KMS-11 (cell line): ENCODE data around the gene EYA4.

Experiments
- H2AFZ ChIP-seq: fragments of 200-600 bp; sonication (generic); 2 replicates; pipeline ENCODE4 v1.6.1; 2016; ENCODE audit warnings: antibody characterized with exemption, mixed run types, low read depth
- H3K27ac ChIP-seq: fragments of 200-600 bp; sonication (generic); 2 replicates; pipeline ENCODE4 v1.6.1; 2016; ENCODE audit warnings: mild to moderate bottlenecking, mixed run types
- H3K27me3 ChIP-seq: fragments of 200-600 bp; sonication (generic); 2 replicates; pipeline ENCODE4 v1.6.1; 2017; ENCODE audit warnings: mild to moderate bottlenecking, low read depth, mixed run types, moderate library complexity; ENCODE audit not compliant: insufficient read depth
- H3K36me3 ChIP-seq: fragments of 200-600 bp; sonication (generic); 2 replicates; pipeline ENCODE4 v1.6.1; 2017; ENCODE audit warnings: mild to moderate bottlenecking, mixed run types; ENCODE audit not compliant: insufficient read depth
- H3K4me1 ChIP-seq: fragments of 200-600 bp; sonication (generic); 2 replicates; pipeline ENCODE4 v1.6.1; 2016; ENCODE audit warnings: mild to moderate bottlenecking, low read depth, mixed run types; ENCODE audit not compliant: poor library complexity, severe bottlenecking
- H3K4me2 ChIP-seq: fragments of 200-600 bp; sonication (generic); 2 replicates; pipeline ENCODE4 v1.7.0; 2016; ENCODE audit warnings: mild to moderate bottlenecking, mixed run types
- H3K4me3 ChIP-seq: fragments of 200-600 bp; sonication (generic); IDR thresholded peaks from 2 replicates; pipeline ENCODE4 v1.6.1; 2017; ENCODE audit warnings: low read depth, low read length, mixed read lengths; ENCODE audit not compliant: insufficient read depth
- H3K79me2 ChIP-seq: fragments of 200-600 bp; sonication (generic); 2 replicates; pipeline ENCODE4 v1.6.1; 2016; ENCODE audit warnings: low read depth, mixed run types; ENCODE audit not compliant: insufficient read depth
- H3K9ac ChIP-seq: fragments of 200-600 bp; sonication (generic); 2 replicates; pipeline ENCODE4 v1.6.1; 2016; ENCODE audit warnings: mild to moderate bottlenecking, mixed run types
- H4K20me1 ChIP-seq: fragments of 200-600 bp; sonication (generic); 2 replicates; pipeline ENCODE4 v1.6.1; 2016; ENCODE audit warnings: mild to moderate bottlenecking, mixed run types; ENCODE audit not compliant: insufficient read depth
- TF ChIP-seq, protein P1 (sequence below): fragments of 200-600 bp; sonication (generic); conservative IDR thresholded peaks from 2 replicates; pipeline ENCODE4 v1.6.1; 2017; ENCODE audit warnings: low read depth, mild to moderate bottlenecking, antibody characterized with exemption, low read length, moderate library complexity, mixed read lengths

The EYA4 gene

GRCh38 chr6:133474516-133474915, 233.4 kb downstream of the EYA4 start:
- no peak overlapping the region for H3K4me3 ChIP-seq
- H3K27ac ChIP-seq, result no peak overlapping the region
- TF ChIP-seq, protein P1, sequence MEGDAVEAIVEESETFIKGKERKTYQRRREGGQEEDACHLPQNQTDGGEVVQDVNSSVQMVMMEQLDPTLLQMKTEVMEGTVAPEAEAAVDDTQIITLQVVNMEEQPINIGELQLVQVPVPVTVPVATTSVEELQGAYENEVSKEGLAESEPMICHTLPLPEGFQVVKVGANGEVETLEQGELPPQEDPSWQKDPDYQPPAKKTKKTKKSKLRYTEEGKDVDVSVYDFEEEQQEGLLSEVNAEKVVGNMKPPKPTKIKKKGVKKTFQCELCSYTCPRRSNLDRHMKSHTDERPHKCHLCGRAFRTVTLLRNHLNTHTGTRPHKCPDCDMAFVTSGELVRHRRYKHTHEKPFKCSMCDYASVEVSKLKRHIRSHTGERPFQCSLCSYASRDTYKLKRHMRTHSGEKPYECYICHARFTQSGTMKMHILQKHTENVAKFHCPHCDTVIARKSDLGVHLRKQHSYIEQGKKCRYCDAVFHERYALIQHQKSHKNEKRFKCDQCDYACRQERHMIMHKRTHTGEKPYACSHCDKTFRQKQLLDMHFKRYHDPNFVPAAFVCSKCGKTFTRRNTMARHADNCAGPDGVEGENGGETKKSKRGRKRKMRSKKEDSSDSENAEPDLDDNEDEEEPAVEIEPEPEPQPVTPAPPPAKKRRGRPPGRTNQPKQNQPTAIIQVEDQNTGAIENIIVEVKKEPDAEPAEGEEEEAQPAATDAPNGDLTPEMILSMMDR, result no peak
- no peaks in the 10 kb centered on the region for H3K36me3 ChIP-seq
- H3K4me1 ChIP-seq, result no peaks in the 10 kb centered on the region
- no peaks in the 10 kb centered on the region for H4K20me1 ChIP-seq
- no peak overlapping the region for H2AFZ ChIP-seq
- no peaks in the 10 kb centered on the region for H3K79me2 ChIP-seq
- H3K4me2 ChIP-seq, result no peak overlapping the region
- no peak overlapping the region for H3K9ac ChIP-seq
- no peaks in the 10 kb centered on the region for H3K27me3 ChIP-seq

DNA sequence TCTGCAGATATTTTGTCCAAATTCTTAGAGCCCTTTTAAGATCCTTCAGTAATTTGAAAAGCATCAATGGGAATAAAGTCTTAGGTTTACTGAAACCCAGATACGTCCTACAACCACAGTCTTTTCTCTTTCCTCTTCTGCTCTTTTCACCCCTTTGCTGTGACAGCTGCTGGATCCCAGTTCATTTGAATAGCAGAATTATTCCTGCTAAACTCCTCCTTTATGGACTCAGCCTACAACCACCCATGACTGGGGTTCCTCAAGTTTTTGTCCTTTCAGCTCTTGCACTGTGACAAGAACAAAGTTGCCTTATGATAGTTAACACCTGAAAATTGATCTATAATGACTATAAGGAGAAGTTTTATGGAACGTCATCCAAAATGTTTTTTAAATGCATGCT, 237.5 kb downstream of the EYA4 start:
- TF ChIP-seq, protein P1, result no peak
- Histone ChIP-seq H4K20me1 (no peaks in the 10 kb centered on the region), H3K4me1 (no peaks in the 10 kb centered on the region), H3K4me3 (no peak overlapping the region), H3K9ac (no peak overlapping the region), H3K4me2 (no peak overlapping the region), H2AFZ (no peak overlapping the region), H3K36me3 (no peaks in the 10 kb centered on the region), H3K79me2 (no peaks in the 10 kb centered on the region), H3K27me3 (no peaks in the 10 kb centered on the region), H3K27ac (no peak overlapping the region)

GRCh38 chr6:133487174-133487573, 246.0 kb downstream of the EYA4 start:
- Histone ChIP-seq H2AFZ (no peak overlapping the region), H3K27ac (no peak overlapping the region), H3K4me2 (no peak overlapping the region), H3K4me1 (no peaks in the 10 kb centered on the region), H3K4me3 (no peak overlapping the region), H3K9ac (no peak overlapping the region), H3K36me3 (no peaks in the 10 kb centered on the region), H3K27me3 (no peaks in the 10 kb centered on the region), H3K79me2 (no peaks in the 10 kb centered on the region), H4K20me1 (no peaks in the 10 kb centered on the region)
- TF ChIP-seq, protein P1, result no peak

DNA sequence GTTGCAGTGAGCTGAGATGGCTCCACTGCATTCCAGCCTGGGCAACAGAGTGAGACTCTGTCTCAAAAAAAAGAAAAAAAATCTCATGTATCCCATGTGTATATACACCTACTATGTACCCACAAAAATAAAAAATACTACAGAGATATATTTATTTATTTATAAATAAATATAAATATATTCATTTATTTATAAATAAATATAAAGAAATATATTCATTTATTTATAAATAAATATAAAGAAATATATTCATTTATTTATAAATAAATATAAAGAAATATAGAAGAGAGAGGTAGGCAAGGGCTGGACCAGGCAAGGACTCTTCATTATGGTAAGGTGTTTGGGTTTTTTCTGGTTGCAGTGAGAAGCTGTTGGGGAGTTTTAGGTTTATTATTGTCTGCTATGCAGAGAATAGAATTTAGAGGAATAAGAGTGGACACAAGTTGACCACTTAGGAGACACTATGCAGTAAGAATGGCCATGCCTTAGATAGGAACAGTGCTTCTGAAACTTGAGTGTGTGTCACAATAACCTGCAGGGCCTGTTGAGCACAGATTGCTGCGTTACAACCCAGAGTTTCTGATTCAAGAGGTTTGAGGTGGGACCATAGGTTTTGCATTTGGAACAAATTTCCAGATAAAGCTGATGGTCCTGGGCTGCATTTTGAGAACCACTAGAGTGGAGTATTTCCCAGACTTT, 254.2 kb downstream of the EYA4 start:
- H3K4me3 ChIP-seq, result no peak overlapping the region
- H3K9ac ChIP-seq, result no peak overlapping the region
- H2AFZ ChIP-seq, result no peak overlapping the region
- no peak overlapping the region for H3K27ac ChIP-seq
- H3K36me3 ChIP-seq, result no peaks in the 10 kb centered on the region
- TF ChIP-seq, protein P1, result no peak
- H3K4me1 ChIP-seq, result no peaks in the 10 kb centered on the region
- H3K79me2 ChIP-seq, result no peaks in the 10 kb centered on the region
- H3K27me3 ChIP-seq, result no peaks in the 10 kb centered on the region
- H4K20me1 ChIP-seq, result no peaks in the 10 kb centered on the region
- no peak overlapping the region for H3K4me2 ChIP-seq
